H1 (cell line): Measurements from ENCODE around the gene TUT1. TPM values are rescaled to one million over a fixed set of nuclear protein-coding genes. Genes with fewer than 3 reads are reported as not detected.

Experiments
- CTCF ChIA-PET: fragments of 300-600 bp; sonication (Branson Sonifier 250); formaldehyde crosslinking; loops from one replicate; lab custom pipeline; 2021; ENCODE audit not compliant: partially characterized antibody; lab: Charles Lee
- POLR2A ChIA-PET: fragments of 300-600 bp; sonication (Branson Sonifier 250); formaldehyde crosslinking; loops from one replicate; lab custom pipeline; 2021; ENCODE audit warnings: inconsistent platforms; ENCODE audit not compliant: partially characterized antibody; lab: Charles Lee
- DNase-seq, 2 experiments: peaks; one replicate each; pipeline versions ENCODE4 v3.0.0 to v3.0.0-alpha.2; 2010 to 2022; ENCODE audit warnings: low spot score in 2 of 2, low read depth in 1 of 2, mixed read lengths in 1 of 2
- FAIRE-seq: peaks from 2 replicates; lab custom pipeline; 2011; peaks lifted over from hg19 to GRCh38; lab: Jason Lieb, UNC
- H2AFZ ChIP-seq: 2 replicates; pipeline ENCODE4 v1.8.1; 2012; ENCODE audit warnings: low read length, inconsistent platforms
- H2AK5ac ChIP-seq: 2 replicates; pipeline ENCODE4 v1.6.1; 2013; ENCODE audit warnings: low read depth, low read length
- H2BK120ac ChIP-seq: replicated peaks from 2 replicates; pipeline ENCODE3; 2013; ENCODE audit warnings: low read depth, low read length, inconsistent platforms
- H2BK12ac ChIP-seq: 2 replicates; pipeline ENCODE4 v1.6.1; 2013; ENCODE audit warnings: low read depth, low read length
- H2BK15ac ChIP-seq: 2 replicates; pipeline ENCODE4 v1.6.1; 2013; ENCODE audit warnings: low read length
- H2BK20ac ChIP-seq: 2 replicates; pipeline ENCODE4 v1.6.1; 2013; ENCODE audit warnings: low read length
- H2BK5ac ChIP-seq: 2 replicates; pipeline ENCODE4 v1.6.1; 2013; ENCODE audit warnings: low read depth, low read length
- H3K14ac ChIP-seq: 2 replicates; pipeline ENCODE4 v1.6.1; 2013; ENCODE audit warnings: inconsistent platforms; ENCODE audit not compliant: insufficient read length
- H3K18ac ChIP-seq: 2 replicates; pipeline ENCODE4 v1.6.1; 2013; ENCODE audit warnings: low read length; ENCODE audit errors: extremely low read depth
- H3K23ac ChIP-seq: 2 replicates; pipeline ENCODE4 v1.6.1; 2013; ENCODE audit warnings: inconsistent platforms; ENCODE audit not compliant: insufficient read length
- H3K23me2 ChIP-seq: 2 replicates; pipeline ENCODE4 v1.6.1; 2013; ENCODE audit warnings: low read depth, low read length
- H3K27ac ChIP-seq: 2 replicates; pipeline ENCODE4 v1.6.1; 2011; ENCODE audit warnings: low read depth, low read length, inconsistent platforms
- H3K27me3 ChIP-seq, 4 experiments: replicated peaks in 1 of 4; 1 replicate in 1 of 4; 2 replicates in 3 of 4; pipeline versions ENCODE4 v1.6.1 to v1.8.1; 2011 to 2013; ENCODE audit warnings: low read length in 3 of 4, mild to moderate bottlenecking in 3 of 4, inconsistent platforms in 2 of 4, mixed read lengths in 2 of 4, moderate library complexity in 1 of 4; ENCODE audit not compliant: control insufficient read depth in 3 of 4, insufficient read depth in 3 of 4; ENCODE audit errors: extremely low read depth in 1 of 4
- H3K36me3 ChIP-seq, 4 experiments: 2 replicates each; pipeline versions ENCODE4 v1.6.1 to v1.8.1; 2011 to 2013; ENCODE audit warnings: mild to moderate bottlenecking in 4 of 4, low read length in 3 of 4, moderate library complexity in 2 of 4, control low read depth in 1 of 4, inconsistent platforms in 1 of 4; ENCODE audit not compliant: insufficient read depth in 4 of 4, control insufficient read depth in 2 of 4
- H3K4ac ChIP-seq: replicated peaks from 2 replicates; pipeline ENCODE3; 2013; ENCODE audit warnings: low read length, low read depth, mixed read lengths, inconsistent platforms; ENCODE audit not compliant: insufficient read length
- H3K4me1 ChIP-seq, 4 experiments: replicated peaks in 1 of 4; 1 replicate in 1 of 4; 2 replicates in 3 of 4; pipeline versions ENCODE4 v1.6.1 to v1.8.1; 2011 to 2013; ENCODE audit warnings: low read length in 3 of 4, inconsistent platforms in 2 of 4, mixed read lengths in 1 of 4; ENCODE audit not compliant: insufficient read depth in 4 of 4, control insufficient read depth in 3 of 4
- H3K4me2 ChIP-seq, 2 experiments: 2 replicates each; pipeline versions ENCODE4 v1.6.1 to v1.8.1; 2011 to 2013; ENCODE audit warnings: low read depth in 2 of 2, low read length in 2 of 2, control low read depth in 1 of 2, inconsistent platforms in 1 of 2, mild to moderate bottlenecking in 1 of 2; ENCODE audit not compliant: insufficient read depth in 1 of 2
- H3K4me3 ChIP-seq, 4 experiments: fragments of 200-600, 300-600 bp in 1 of 4; sonication (generic), shearing (Covaris generic), sonication (Bioruptor Twin) in 1 of 4; 2 replicates each; pipeline versions ENCODE4 v1.5.1 to v1.8.1; 2011 to 2016; ENCODE audit warnings: low read length in 4 of 4, low read depth in 3 of 4, control low read depth in 2 of 4, inconsistent platforms in 2 of 4, mild to moderate bottlenecking in 2 of 4, mixed read lengths in 1 of 4, moderate library complexity in 1 of 4; ENCODE audit not compliant: insufficient read depth in 2 of 4; ENCODE audit errors: extremely low read depth in 1 of 4
- H3K56ac ChIP-seq: replicated peaks from 2 replicates; pipeline ENCODE3; 2013; ENCODE audit warnings: low read depth, mild to moderate bottlenecking, mixed read lengths, low read length, inconsistent platforms; ENCODE audit not compliant: insufficient read length
- H3K79me1 ChIP-seq: 2 replicates; pipeline ENCODE4 v1.6.1; 2013; ENCODE audit warnings: low read depth, low read length, control low read depth
- H3K79me2 ChIP-seq, 2 experiments: 2 replicates each; pipeline versions ENCODE4 v1.6.1 to v1.8.1; 2012 to 2013; ENCODE audit warnings: low read length in 2 of 2, mild to moderate bottlenecking in 2 of 2, inconsistent platforms in 1 of 2; ENCODE audit not compliant: insufficient read depth in 2 of 2, control insufficient read depth in 1 of 2
- H3K9ac ChIP-seq, 4 experiments: replicated peaks in 1 of 4; 1 replicate in 1 of 4; 2 replicates in 3 of 4; pipeline versions ENCODE4 v1.6.1 to v1.8.1; 2011 to 2013; ENCODE audit warnings: low read depth in 3 of 4, low read length in 3 of 4, control low read depth in 2 of 4, mild to moderate bottlenecking in 2 of 4, moderate library complexity in 2 of 4, inconsistent platforms in 1 of 4; ENCODE audit errors: extremely low read depth in 1 of 4
- H3K9me3 ChIP-seq, 2 experiments: 2 replicates each; pipeline versions ENCODE4 v1.6.1 to v1.8.1; 2012 to 2013; ENCODE audit warnings: mild to moderate bottlenecking in 2 of 2, moderate library complexity in 2 of 2, control low read depth in 1 of 2, inconsistent platforms in 1 of 2, low read depth in 1 of 2, low read length in 1 of 2, mixed read lengths in 1 of 2; ENCODE audit not compliant: insufficient read depth in 2 of 2
- H4K20me1 ChIP-seq, 2 experiments: replicated peaks in 1 of 2; 2 replicates each; pipeline versions ENCODE3 to v1.8.1; 2011 to 2013; ENCODE audit warnings: inconsistent platforms in 2 of 2, low read length in 2 of 2, mild to moderate bottlenecking in 1 of 2; ENCODE audit not compliant: insufficient read depth in 2 of 2, control insufficient read depth in 1 of 2
- H4K5ac ChIP-seq: 2 replicates; pipeline ENCODE4 v1.6.1; 2013; ENCODE audit warnings: low read length, low read depth, mixed read lengths, inconsistent platforms; ENCODE audit not compliant: insufficient read length
- H4K8ac ChIP-seq: 2 replicates; pipeline ENCODE4 v1.8.0; 2013; ENCODE audit warnings: mild to moderate bottlenecking, moderate library complexity, low read length, inconsistent platforms; ENCODE audit not compliant: insufficient read depth; ENCODE audit errors: extremely low read depth
- H4K91ac ChIP-seq: replicated peaks from 2 replicates; pipeline ENCODE3; 2013; ENCODE audit warnings: low read length, mixed read lengths, inconsistent platforms; ENCODE audit not compliant: insufficient read length
- CHD1 ChIP-seq: IDR thresholded peaks from 2 replicates; pipeline ENCODE4 v1.6.1; 2012; ENCODE audit warnings: low read depth, low read length, improper control_type of control experiment
- KDM1A ChIP-seq: fragments of 200-600, 300-600 bp; sonication (generic); IDR thresholded peaks from 2 replicates; pipeline ENCODE4 v1.7.1; 2016; ENCODE audit warnings: mild to moderate bottlenecking, low read length, borderline replicate concordance
- SAP30 ChIP-seq: fragments of 300-600 bp; sonication (generic); IDR thresholded peaks from 2 replicates; pipeline ENCODE4 v1.7.1; 2012; ENCODE audit warnings: low read length, moderate library complexity, mild to moderate bottlenecking, inconsistent platforms; ENCODE audit not compliant: insufficient read depth, insufficient replicate concordance
- SP2 ChIP-seq: IDR thresholded peaks from 2 replicates; pipeline ENCODE4 v1.6.1; 2012; ENCODE audit warnings: mild to moderate bottlenecking, low read length, inconsistent platforms
- TEAD4 ChIP-seq: IDR thresholded peaks from 2 replicates; pipeline ENCODE4 v1.6.1; 2012; ENCODE audit warnings: low read depth, low read length, inconsistent platforms, mixed read lengths
- WGBS, 2 experiments: shearing (Covaris generic) in 1 of 2; methylation state at CpG; one replicate each; pipeline versions ENCODE4 v1.1.6 to v1.1.7; 2013 to 2015; ENCODE audit warnings: low lambda C conversion rate in 2 of 2, mixed read lengths in 2 of 2, inconsistent platforms in 1 of 2, low coverage in 1 of 2, missing lambda C conversion rate in 1 of 2; ENCODE audit not compliant: insufficient replicate concordance in 2 of 2, insufficient coverage in 1 of 2, insufficient read length in 1 of 2; ENCODE audit errors: extremely low coverage in 1 of 2, missing lambda C conversion rate in 1 of 2; 5-methylcytosine and 5-hydroxymethylcytosine counted together
- polyA plus RNA-seq, 7 experiments: library from polyadenylated mRNA; depleted of rRNA in 3 of 7; stranded (reverse) in 5 of 7; unstranded in 2 of 7; fragments of >200 nt in 5 of 7; fragments of 200-250 nt in 2 of 7; gene quantifications; 1 replicate in 5 of 7; 2 replicates in 1 of 7; 4 replicates in 1 of 7; pipeline versions ENCODE4 v1.2.1 to v1.2.3, GENCODE V29; 2011 to 2013; ENCODE audit warnings: missing spikeins in 2 of 7, mixed read lengths in 2 of 7
- total RNA-seq: library from RNA; stranded (reverse); fragmentation: NEBNext Ultra II Directional; extraction: Animal tissue kit (Norgen Biotek cat#: 25700); gene quantifications from 2 replicates; pipeline ENCODE4 v1.2.1, GENCODE V29; 2021
- TF ChIP-seq, protein P1 (sequence below): IDR thresholded peaks from 2 replicates; pipeline ENCODE4 v1.6.1; 2011; ENCODE audit warnings: low read depth, mild to moderate bottlenecking, low read length; ENCODE audit not compliant: insufficient read depth
- TF ChIP-seq, protein P2 (sequence below), 3 experiments: IDR thresholded peaks; 1 replicate in 2 of 3; 2 replicates in 1 of 3; pipeline versions ENCODE4 v1.5.1 to v1.6.1; 2011; ENCODE audit warnings: low read length in 3 of 3, mild to moderate bottlenecking in 3 of 3, inconsistent platforms in 2 of 3, low read depth in 1 of 3, moderate library complexity in 1 of 3; ENCODE audit not compliant: insufficient read depth in 1 of 3; ENCODE audit errors: control extremely low read depth in 1 of 3

Gene TUT1
- total and polyA plus RNA-seq, 2 of the 8 experiments (the other 6 are each of a cell fraction or from before 2014, with no cell fraction given): 17.8 to 24.6 TPM

DNA sequence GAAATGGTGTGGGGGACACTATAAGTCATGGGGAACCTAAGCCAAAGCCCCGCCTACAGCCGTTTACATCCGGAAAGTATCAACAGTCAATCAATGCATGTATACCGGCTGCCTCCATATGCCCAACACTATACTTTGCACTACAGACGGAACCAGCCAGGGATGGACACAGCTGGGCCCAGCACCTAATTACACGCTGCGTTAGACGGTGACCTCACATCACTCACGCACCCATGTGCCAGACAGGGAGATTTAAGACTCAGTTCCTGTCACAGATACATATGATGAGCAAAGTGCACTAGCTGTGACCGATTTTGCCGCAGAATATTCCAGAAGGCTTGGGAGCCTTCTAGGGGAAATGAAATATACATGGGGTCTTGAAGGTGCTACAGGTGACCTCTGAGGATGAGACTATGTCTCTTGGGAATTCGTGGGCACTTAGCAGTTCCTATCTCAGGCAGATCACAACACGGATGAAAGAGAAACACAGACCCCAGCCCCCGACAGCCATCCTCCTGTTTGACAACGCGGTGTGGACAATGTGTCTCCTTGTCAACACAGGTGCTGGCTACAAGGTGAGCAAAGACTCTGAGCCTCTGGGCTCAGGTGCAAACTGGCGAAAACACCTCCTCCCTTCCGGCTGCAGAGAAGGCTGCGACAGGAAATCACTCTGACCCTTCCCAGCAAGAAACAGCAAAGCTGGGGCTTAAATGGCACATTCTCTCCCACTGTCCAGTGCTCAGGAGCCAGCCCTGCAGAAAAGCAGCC is 52.7 kb downstream of the TUT1 start:
- Histone ChIP-seq H2BK15ac (peak overlapping the region; percentile 97; the same call in 1 of the 2 replicates), H2AFZ (no peak overlapping the region), H3K4me2 (no peak overlapping the region), H3K14ac (no peak overlapping the region), H3K23ac (no peak overlapping the region), H4K20me1 (peaks cover 6 to 9% of the 10 kb centered on the region in 2 experiments), H4K91ac (no peak overlapping the region), H3K27me3 (peaks cover 6 to 9% (median 8%) of the 10 kb centered on the region in 4 experiments), H3K56ac (no peak overlapping the region), H2BK120ac (no peak overlapping the region), H2AK5ac (peak overlapping the region; percentile 24; the same call in 1 of the 2 replicates), H3K79me1 (no peaks in the 10 kb centered on the region), H3K79me2 (no peaks in the 10 kb centered on the region; a peak in 1 of 4 replicates), H2BK12ac (0 out of 2 replicates have a peak overlapping the region, but pooled peaks have one; percentile 39), H3K27ac (no peak overlapping the region), H3K18ac (no peak overlapping the region), H3K36me3 (peaks cover 0 to 3% (median 0%) of the 10 kb centered on the region in 4 experiments; a peak in 1 of 8 replicates), H3K4me1 (peaks cover 0 to 24% (median 13%) of the 10 kb centered on the region in 4 experiments; a peak in 6 of 7 replicates), H3K4ac (no peak overlapping the region), H2BK20ac (0 out of 2 replicates have a peak overlapping the region, but pooled peaks have one; percentile 80), H3K4me3 (no peak overlapping the region), H3K9ac (no peak overlapping the region; a peak in 1 of 7 replicates), H3K9me3 (no peaks in the 10 kb centered on the region), H4K5ac (no peak overlapping the region), H2BK5ac (peak overlapping the region; percentile 52; the same call in 1 of the 2 replicates), H4K8ac (no peak overlapping the region), H3K23me2 (peaks cover 4% of the 10 kb centered on the region; the same call in 1 of the 2 replicates)
- 91% methylated on average over 19 of the region's 19 CpGs; no CpG with 5 or more reads in 1 of the 2 experiments for WGBS, 2 experiments
- DNase-seq: no peak
- no peak for FAIRE-seq
- ChIA-PET CTCF (interaction anchor here (0.7 to 5.3 kb wide), 7 partner anchors 22 to 143 kb away, joined by 3 to 27 read pairs (median 9); no protein-coding TSS in a partner anchor), POLR2A (interaction anchor here (0.7 to 7.5 kb wide), 3 partner anchors 14 to 144 kb away, joined by 3 to 59 read pairs (median 3); no protein-coding TSS in a partner anchor)
- TF ChIP-seq SP2 (no peak), CHD1 (no peak), TEAD4 (no peak), KDM1A (no peak), SAP30 (no peak)
- TF ChIP-seq, protein P1, sequence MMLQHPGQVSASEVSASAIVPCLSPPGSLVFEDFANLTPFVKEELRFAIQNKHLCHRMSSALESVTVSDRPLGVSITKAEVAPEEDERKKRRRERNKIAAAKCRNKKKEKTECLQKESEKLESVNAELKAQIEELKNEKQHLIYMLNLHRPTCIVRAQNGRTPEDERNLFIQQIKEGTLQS: no peak
- TF ChIP-seq, protein P2, sequence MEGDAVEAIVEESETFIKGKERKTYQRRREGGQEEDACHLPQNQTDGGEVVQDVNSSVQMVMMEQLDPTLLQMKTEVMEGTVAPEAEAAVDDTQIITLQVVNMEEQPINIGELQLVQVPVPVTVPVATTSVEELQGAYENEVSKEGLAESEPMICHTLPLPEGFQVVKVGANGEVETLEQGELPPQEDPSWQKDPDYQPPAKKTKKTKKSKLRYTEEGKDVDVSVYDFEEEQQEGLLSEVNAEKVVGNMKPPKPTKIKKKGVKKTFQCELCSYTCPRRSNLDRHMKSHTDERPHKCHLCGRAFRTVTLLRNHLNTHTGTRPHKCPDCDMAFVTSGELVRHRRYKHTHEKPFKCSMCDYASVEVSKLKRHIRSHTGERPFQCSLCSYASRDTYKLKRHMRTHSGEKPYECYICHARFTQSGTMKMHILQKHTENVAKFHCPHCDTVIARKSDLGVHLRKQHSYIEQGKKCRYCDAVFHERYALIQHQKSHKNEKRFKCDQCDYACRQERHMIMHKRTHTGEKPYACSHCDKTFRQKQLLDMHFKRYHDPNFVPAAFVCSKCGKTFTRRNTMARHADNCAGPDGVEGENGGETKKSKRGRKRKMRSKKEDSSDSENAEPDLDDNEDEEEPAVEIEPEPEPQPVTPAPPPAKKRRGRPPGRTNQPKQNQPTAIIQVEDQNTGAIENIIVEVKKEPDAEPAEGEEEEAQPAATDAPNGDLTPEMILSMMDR (IDR thresholded peaks at IDR 0.05; ENCODE audit: control extremely low read depth in 1 of 3, insufficient read depth in 1 of 3, low read depth in 1 of 3, low read length in 3 of 3): no peak
